Myocyte (in vitro differentiated cells): ENCODE measurements around the gene JAG1. TPM values are rescaled to one million over a fixed set of nuclear protein-coding genes. Genes with fewer than 3 reads are reported as not detected.
A peak's percentile ranks its signal among the peaks of the same experiment; 100 is the strongest.

Experiments used
- DNase-seq: peaks from one replicate; pipeline ENCODE4 v3.0.0-alpha.2; 2012; ENCODE audit warnings: low read depth
- total RNA-seq: library from RNA; depleted of rRNA; stranded (reverse); fragments of >200 nt; gene quantifications from 2 replicates; pipeline ENCODE4 v1.2.3, GENCODE V29; 2014

Gene JAG1
- total RNA-seq, 1 donor from 2014 or later = 14.0 TPM

- no peak for DNase-seq
Measured at GRCh38 chr20:10669843-10670446, 3.9 kb downstream of the JAG1 start.

GRCh38 chr20:10668677-10669368, 5.0 kb downstream of the JAG1 start:
- DNase-seq = no peak

GRCh38 chr20:10667560-10668167, 6.1 kb downstream of the JAG1 start:
- DNase-seq = no peak

DNA sequence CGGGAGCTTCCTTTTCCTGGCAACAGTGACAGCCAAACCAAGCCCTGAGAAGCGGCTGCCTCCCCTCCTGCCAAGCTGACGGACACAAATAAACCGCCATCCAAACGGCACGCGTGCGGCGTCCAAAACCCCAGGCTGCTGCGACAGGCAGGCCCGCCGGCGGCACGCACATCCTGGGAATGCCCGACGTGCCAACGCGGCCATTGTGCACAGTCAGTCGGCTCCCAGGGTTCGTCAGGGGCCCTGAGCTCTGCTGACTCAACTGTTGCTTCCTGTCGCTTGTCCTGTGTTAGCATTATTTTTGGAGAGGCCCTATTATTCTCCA, 6.8 kb downstream of the JAG1 start:
- no peak for DNase-seq

DNA sequence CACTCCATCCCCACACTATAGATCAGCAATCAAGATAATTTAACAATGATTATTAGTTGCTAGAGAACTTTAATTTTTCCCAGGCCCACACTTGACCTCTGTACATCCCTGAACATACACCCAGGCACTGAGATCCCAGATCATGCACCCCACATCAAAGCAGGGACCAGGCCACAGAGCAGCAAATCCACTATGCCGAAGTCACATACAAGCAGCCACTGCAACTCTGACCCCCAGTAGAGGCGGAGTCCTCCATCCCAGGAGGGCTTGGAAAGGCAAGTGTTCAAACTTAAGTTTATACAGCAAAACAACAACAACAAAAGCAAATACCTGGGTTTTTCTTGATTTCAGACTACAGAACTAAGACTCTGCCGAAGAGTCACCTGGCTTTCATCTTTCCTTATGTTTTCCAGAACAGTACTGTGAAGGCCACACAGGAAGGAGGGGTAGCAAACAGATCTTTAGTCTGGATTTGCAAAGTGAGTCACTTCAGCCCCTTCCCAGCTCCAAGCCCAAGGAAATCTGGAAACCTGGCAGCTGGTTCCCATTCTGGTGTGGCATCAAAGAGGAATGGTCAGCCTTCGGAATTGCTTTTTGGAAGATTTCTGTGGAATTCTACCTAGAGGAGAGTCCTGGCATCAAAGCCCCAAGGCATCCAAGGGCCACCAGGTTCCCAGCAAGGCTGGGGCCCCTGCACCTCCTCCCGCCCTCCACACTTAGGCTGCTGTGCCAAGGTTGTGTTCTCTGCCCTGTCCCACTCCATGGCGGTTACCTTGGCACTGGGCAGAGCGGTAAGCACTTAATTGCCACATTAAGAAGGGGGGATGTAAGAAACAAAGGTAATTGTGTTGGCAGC, 7.3 kb downstream of the JAG1 start:
- no peak for DNase-seq

- no peak for DNase-seq
Measured at GRCh38 chr20:10665791-10666190, 8.0 kb downstream of the JAG1 start.

DNA sequence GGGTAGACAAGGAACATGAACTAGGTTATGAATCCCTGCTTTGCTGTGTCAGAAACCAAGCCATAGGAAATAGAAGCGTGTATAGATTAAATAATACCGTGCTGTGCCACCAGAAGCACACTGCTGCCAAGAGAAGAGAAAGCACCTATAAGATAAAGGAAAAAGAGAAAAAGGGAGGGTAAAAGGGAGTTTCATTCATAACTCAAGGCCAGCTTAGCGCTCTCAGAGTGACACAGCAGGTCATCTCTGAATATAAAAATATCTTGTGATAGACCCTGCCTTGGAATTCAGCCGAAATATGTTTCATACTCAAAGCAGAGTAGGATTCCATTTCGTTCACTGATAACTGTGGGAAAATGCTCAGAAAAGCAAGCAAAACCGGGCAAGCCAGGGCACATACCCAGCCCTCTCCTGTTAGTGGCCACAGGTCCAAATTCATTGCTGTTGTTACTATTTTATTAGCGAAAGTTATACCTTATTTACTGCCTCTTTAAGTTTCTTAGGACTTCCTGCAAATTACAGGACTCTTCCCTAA, 8.7 kb downstream of the JAG1 start:
- no peak for DNase-seq

- no peak for DNase-seq
Measured at GRCh38 chr20:10663756-10664155, 10.0 kb downstream of the JAG1 start.

DNA sequence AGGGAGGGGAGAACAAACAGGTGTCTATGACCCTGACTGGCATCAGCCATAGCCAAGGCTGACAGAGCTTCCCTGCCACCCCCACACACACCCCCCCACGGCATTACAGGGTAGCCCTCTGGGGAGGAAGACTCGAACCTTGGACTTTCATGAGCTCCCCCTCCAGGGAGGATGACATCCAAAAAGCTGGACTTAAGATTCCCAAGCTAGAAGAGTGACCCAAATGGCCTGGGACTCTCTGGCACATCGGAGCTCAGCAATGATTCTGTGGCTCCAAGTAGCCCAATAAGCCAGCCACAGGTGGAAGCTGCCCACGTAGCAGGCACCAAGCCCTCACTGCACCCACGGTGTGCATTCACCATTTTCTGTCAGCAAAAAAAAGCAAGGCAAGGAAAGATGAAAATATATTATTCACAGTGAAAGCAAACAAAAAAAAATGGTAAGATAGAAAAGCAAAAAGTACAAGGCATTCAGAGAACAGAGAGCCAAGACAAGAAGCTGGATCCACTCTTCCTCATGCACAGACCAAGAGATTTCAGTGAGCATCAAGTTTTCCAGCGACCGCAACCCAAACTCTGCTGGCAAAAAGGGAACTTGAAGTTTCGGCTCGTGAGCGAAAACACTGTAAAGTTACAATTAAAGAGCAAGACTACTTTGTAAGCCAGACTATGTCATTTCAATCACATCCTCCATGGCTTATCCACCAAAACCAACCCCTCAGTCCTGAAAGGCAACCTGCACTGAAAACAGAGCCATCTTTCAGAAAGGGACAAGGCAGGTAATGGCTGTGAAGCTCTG, 10.9 kb downstream of the JAG1 start:
- DNase-seq = no peak

GRCh38 chr20:10662151-10662550, 11.6 kb downstream of the JAG1 start:
- no peak for DNase-seq

GRCh38 chr20:10661261-10661660, 12.5 kb downstream of the JAG1 start:
- no peak for DNase-seq

- peak; percentile 50 for DNase-seq
Measured at GRCh38 chr20:10660661-10661060, 13.1 kb downstream of the JAG1 start.

- DNase-seq = no peak
Measured at GRCh38 chr20:10659651-10660601, 13.9 kb downstream of the JAG1 start.

DNA sequence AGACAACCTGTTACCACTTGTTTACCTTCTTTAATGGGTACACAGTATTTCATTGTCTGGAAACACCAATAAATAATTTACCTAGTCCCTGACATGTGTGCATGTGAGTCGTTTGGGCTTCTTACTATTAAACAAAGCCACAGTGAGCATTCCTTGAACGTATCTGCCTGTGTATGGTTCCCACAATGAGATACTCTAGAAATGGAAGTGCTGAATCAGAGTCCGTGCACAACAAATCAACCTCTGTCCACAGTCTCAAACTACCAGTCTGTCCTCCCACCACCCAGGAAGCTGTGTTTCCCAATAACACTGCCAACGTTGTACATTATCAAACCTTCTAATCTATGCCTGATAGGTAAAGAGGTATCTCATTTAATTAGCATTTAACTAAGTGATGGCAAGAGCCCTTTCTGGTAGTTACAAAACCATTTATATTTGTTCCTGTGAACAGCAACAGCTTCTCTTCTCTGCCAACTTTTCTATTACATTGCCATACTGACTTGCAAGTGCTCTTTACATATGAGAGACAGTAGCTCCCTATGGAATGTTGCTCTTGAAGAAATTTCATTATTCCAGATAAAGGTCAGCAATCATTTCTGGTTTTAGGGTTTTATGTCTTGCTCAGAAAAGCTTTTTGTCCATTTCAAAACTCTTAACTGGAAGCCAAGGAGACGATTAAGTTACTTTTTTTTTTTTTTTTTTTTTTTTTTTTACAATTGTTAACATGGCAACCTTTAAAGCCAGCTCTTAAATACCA, 14.7 kb downstream of the JAG1 start:
- no peak for DNase-seq

DNA sequence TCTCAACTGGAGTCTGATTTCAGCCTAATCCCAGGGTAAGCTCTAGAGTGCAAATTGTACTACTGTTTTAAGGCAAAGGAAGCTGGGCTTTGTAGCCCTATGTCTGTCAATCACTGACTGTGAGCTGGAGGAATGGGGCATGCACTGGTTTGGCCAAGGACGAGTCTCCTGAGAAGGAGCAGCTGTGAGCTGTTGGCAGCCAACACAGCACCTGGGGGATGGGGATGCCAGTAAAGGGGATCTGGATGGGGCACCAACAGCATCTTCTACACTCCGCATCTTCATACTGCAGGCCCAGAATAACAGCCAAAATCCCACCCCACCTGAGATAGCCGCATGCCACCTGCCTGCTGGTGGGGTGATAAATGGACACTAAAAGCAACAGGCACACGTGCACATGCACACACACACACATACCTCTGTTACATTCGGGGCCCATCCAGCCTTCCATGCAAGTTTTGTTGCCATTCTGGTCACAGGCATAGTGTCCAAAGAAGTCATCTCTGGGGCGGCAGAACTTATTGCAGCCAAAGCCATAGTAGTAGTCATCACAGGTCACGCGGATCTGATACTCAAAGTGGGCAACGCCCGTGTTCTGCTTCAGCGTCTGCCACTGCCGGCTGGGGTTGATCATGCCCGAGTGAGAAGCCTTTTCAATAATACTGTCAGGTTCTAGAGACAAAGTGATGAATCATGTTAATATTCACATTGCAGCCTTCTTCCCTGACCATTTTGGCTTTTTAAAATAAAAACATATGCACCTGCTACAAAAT, 15.6 kb downstream of the JAG1 start:
- no peak for DNase-seq

DNA sequence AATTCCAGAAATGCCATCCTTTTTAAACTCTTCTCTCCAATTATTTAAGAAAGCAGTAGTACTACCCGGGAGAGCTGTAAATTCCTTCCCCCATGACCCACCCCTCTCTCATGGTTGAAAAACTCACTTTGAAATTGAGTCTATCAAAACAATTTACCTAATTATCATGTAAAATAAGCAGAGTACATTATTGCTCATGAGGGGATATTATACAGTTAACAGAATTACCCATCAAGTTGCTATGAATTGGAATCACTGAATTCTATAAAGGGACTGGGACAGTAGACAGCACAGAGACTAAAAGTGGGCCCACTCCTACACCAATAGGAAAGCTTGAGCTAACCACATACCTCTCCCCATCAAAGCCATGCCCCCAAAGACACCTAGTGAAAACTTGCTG, 16.3 kb downstream of the JAG1 start:
- DNase-seq = no peak

- DNase-seq = no peak
Measured at GRCh38 chr20:10655720-10656669, 17.8 kb downstream of the JAG1 start.
